Progenitor cell of endocrine pancreas (in vitro differentiated cells): ENCODE measurements around the gene PPM1G. TPM values are rescaled to one million over a fixed set of nuclear protein-coding genes. Genes with fewer than 3 reads are reported as not detected.

ENCODE experiments used
- DNase-seq: peaks from one replicate; pipeline ENCODE4 v3.0.0; 2021; ENCODE audit warnings: low spot score; ENCODE audit not compliant: unreplicated experiment
- H3K27ac Mint-ChIP-seq: 2 replicates; pipeline ENCODE4 v1.8.0; 2021; ENCODE audit warnings: mild to moderate bottlenecking, moderate library complexity, mixed read lengths
- H3K27me3 Mint-ChIP-seq: 2 replicates; pipeline ENCODE4 v1.8.0; 2021; ENCODE audit warnings: mixed read lengths
- H3K36me3 Mint-ChIP-seq: 2 replicates; pipeline ENCODE4 v1.8.0; 2022; ENCODE audit warnings: mixed read lengths; ENCODE audit not compliant: insufficient read depth
- H3K4me1 Mint-ChIP-seq: 2 replicates; pipeline ENCODE4 v1.8.0; 2021; ENCODE audit warnings: low read depth, mixed read lengths
- H3K4me3 Mint-ChIP-seq: 2 replicates; pipeline ENCODE4 v1.8.0; 2021; ENCODE audit warnings: low read depth, mild to moderate bottlenecking, moderate library complexity, mixed read lengths
- H3K9me3 Mint-ChIP-seq: 2 replicates; pipeline ENCODE4 v1.8.0; 2021; ENCODE audit warnings: low read depth, mixed read lengths
- total RNA-seq: library from RNA; stranded (reverse); gene quantifications from 2 replicates; pipeline ENCODE4 v1.2.1, GENCODE V29; 2021
- TF ChIP-seq, protein P1 (sequence below): fragments of 200-600 bp; sonication (generic); IDR thresholded peaks from one replicate; pipeline ENCODE4 v1.5.0; 2021; ENCODE audit warnings: antibody characterized with exemption, mild to moderate bottlenecking; ENCODE audit not compliant: unreplicated experiment

Gene PPM1G
- total RNA-seq, 1 donor from 2014 or later = 105 TPM

DNA sequence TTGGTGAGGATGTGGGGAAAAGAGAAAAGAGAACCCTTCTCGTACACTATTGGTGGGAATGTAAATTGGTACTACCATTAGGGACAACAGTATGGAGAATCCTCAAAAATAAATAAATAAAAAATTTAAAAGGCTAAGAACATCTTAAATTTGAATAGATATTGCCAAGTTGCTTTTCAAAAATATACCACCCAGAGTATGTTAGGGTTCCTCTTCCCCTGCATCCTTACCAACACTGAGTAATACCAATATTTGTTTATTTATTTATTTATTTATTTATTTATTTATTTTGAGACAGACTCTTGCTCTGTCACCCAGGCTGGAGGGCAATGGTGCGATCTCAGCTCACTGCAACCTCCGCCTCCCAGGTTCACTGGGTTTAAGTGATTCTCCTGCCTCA, 13.6 kb upstream of the PPM1G start:
- TF ChIP-seq, protein P1, sequence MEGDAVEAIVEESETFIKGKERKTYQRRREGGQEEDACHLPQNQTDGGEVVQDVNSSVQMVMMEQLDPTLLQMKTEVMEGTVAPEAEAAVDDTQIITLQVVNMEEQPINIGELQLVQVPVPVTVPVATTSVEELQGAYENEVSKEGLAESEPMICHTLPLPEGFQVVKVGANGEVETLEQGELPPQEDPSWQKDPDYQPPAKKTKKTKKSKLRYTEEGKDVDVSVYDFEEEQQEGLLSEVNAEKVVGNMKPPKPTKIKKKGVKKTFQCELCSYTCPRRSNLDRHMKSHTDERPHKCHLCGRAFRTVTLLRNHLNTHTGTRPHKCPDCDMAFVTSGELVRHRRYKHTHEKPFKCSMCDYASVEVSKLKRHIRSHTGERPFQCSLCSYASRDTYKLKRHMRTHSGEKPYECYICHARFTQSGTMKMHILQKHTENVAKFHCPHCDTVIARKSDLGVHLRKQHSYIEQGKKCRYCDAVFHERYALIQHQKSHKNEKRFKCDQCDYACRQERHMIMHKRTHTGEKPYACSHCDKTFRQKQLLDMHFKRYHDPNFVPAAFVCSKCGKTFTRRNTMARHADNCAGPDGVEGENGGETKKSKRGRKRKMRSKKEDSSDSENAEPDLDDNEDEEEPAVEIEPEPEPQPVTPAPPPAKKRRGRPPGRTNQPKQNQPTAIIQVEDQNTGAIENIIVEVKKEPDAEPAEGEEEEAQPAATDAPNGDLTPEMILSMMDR = no peak
- Mint-ChIP-seq H3K27me3 (no peaks in the 10 kb centered on the region), H3K4me3 (no peak overlapping the region), H3K27ac (no peak overlapping the region), H3K9me3 (no peaks in the 10 kb centered on the region), H3K36me3 (no peaks in the 10 kb centered on the region), H3K4me1 (peaks cover 4% of the 10 kb centered on the region)
- no peak for DNase-seq

DNA sequence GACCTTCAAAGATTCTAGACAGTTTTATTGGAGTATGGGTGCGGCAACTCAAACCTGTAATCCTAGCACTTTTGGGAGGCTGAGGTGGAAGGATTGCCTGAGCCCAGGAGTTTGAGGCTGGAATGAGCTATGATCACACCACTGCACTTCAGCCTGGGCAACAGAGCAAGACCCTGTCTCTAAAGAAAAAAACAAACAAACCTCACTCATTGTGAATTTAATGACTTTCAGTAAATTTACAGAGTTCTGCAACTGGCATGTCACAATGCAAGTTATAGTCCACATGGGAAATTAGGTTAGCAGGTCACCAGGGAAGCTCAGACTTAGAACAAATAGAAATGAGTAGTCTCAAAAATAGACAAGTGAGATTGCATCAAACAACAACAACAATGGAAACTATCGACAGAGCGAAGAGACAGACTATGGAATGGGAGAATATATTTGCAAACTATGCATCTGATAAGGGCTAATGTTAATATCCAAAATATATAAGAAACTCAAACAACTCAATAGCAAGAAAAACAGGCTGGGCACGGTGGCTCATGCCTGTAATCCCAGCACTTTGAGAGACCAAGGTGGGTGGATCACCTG, 12.4 kb upstream of the PPM1G start:
- TF ChIP-seq, protein P1 = no peak
- no peaks in the 10 kb centered on the region for H3K9me3 Mint-ChIP-seq

DNA sequence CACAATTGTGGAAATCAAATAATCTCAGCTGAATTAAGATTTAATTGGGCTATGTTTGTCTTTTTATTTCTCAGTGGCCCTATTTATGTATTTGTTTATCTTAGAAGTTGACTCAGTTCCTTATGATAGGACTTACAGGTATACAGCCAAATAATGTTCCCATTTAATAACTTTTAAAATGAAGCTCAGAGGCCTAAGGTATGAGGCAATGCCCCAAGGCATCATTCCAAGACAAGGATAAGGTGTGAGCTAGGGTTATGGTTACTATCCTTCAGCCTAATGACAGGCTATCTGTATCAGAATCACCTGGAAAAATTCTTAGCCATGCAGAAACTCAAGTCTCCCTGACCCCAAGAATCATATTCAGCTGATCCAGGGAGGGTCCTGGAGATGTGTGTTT, 11.6 kb upstream of the PPM1G start:
- TF ChIP-seq, protein P1 = no peak
- Mint-ChIP-seq H3K9me3 (no peaks in the 10 kb centered on the region), H3K4me1 (no peaks in the 10 kb centered on the region), H3K27me3 (no peaks in the 10 kb centered on the region), H3K27ac (no peak overlapping the region), H3K36me3 (no peaks in the 10 kb centered on the region), H3K4me3 (no peak overlapping the region)
- no peak for DNase-seq

More for the DNA sequence above, 12.4 kb upstream of the PPM1G start:
- H3K27ac Mint-ChIP-seq = no peak overlapping the region
- no peaks in the 10 kb centered on the region for H3K4me1 Mint-ChIP-seq
- H3K36me3 Mint-ChIP-seq = no peaks in the 10 kb centered on the region
- no peak overlapping the region for H3K4me3 Mint-ChIP-seq
- DNase-seq = no peak
- H3K27me3 Mint-ChIP-seq = no peaks in the 10 kb centered on the region

DNA sequence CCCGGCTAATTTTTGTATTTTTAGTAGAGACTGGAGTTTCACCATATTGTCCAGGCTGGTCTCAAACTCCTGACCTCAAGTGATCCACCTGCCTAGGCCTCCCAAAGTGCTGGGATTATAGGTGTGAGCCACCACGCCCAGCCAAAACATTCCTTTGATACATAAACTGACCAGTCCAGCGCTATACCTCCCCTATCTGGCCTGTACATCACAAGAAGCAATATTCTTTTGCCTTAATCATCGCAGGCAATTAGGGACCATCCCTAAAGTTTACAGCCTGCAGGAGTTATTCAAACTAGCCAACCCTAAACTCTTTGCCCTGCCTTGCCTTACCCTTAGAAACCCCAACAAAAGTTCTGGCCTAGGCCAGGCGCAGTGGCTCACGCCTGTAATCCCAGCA, 6.8 kb upstream of the PPM1G start:
- H3K4me3 Mint-ChIP-seq = no peak overlapping the region

DNA sequence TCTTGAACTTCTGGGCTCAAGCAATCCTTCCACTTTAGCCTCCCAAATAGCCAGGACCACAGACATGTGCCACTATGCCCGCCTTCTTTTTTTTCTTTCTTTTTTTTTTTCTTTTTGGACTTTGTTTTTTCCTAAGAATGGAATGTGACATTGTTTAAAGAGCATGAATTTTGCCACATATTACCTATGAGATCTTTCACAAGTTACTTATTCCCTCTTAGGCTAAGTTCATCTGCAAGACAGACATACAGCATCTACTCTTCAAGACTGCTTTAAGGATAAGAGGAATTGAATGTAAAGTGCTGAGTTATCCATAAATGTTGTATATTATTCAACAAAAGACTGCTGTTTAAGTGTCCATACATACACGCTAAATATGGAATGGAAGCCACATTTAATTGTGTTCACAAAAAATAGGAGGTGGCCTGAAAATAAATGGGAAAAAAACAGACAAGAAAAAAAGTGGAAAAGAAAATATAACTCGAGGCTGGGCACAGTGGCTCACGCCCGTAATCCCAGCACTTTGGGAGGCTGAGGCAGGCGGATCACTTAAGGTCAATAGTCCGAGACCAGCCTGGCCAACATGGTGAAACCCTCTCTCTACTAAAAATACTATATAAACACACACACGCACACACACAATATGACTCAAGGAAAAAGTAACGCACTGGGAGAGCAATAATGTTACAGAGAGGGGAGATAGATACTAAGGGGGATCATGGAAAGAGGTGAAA, 3.2 kb upstream of the PPM1G start:
- peaks cover 7% of the 10 kb centered on the region for H3K27me3 Mint-ChIP-seq
- H3K4me3 Mint-ChIP-seq = no peak overlapping the region
- no peak overlapping the region for H3K27ac Mint-ChIP-seq
- no peak for DNase-seq
- peaks cover 12% of the 10 kb centered on the region for H3K4me1 Mint-ChIP-seq
- H3K9me3 Mint-ChIP-seq = peaks cover 4% of the 10 kb centered on the region
- TF ChIP-seq, protein P1 = no peak
- peaks cover 4% of the 10 kb centered on the region for H3K36me3 Mint-ChIP-seq

More for the DNA sequence above, 6.8 kb upstream of the PPM1G start:
- Mint-ChIP-seq H3K9me3 (no peaks in the 10 kb centered on the region), H3K4me1 (no peaks in the 10 kb centered on the region), H3K27me3 (peaks cover 7% of the 10 kb centered on the region), H3K36me3 (no peaks in the 10 kb centered on the region), H3K27ac (no peak overlapping the region)
- no peak for DNase-seq
- TF ChIP-seq, protein P1 = no peak
